Measurements from ENCODE around the gene YPEL2. TPM values are rescaled to one million over a fixed set of nuclear protein-coding genes. Genes with fewer than 3 reads are reported as not detected.

Gene YPEL2
- total and polyA plus RNA-seq, 8 donors: 6.7 to 28.7 (median 12.7) TPM

DNA sequence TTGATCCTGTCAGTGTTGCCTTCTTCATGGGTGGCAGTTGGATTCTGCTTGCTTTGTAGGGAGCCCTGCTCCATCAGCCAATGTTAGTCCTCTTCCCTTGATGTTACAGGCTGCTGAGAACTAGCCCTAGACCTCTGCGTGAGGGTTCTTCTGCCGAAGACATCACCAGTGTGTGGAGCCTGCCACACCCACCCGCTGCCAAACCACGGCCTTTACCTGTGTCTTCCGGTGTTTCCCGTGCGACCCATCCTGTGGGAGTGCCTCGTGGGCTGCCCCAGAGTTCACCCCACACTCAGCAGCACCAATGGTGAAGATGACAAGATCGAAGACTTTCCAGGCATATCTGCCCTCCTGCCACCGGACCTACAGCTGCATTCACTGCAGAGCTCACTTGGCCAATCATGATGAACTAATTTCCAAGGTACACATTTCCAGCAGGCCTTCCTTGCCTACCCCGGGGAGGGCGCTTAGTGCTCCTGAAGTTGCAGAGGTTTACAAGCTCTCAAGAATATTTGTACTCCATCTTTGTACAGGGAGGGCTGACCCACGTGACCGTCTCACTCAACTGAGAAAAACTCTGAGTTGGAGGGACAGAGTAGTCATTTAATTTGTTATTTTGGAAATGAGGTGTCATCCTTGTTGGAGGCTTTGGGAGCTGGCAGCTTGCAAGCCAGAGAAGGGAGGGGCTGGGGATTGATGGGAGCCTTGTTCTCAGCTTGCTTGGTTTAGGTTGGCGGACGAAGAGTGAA, 21.8 kb downstream of the YPEL2 start:
- 92 to 93% methylated on average over 16 of the region's 16 CpGs for WGBS, 2 donors
- no peak for ATAC-seq
- intact Hi-C loops (cut with DNase I): no loop called here
- H3K4me3 ChIP-seq: no peak overlapping the region
- TF ChIP-seq, protein P1, sequence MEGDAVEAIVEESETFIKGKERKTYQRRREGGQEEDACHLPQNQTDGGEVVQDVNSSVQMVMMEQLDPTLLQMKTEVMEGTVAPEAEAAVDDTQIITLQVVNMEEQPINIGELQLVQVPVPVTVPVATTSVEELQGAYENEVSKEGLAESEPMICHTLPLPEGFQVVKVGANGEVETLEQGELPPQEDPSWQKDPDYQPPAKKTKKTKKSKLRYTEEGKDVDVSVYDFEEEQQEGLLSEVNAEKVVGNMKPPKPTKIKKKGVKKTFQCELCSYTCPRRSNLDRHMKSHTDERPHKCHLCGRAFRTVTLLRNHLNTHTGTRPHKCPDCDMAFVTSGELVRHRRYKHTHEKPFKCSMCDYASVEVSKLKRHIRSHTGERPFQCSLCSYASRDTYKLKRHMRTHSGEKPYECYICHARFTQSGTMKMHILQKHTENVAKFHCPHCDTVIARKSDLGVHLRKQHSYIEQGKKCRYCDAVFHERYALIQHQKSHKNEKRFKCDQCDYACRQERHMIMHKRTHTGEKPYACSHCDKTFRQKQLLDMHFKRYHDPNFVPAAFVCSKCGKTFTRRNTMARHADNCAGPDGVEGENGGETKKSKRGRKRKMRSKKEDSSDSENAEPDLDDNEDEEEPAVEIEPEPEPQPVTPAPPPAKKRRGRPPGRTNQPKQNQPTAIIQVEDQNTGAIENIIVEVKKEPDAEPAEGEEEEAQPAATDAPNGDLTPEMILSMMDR (IDR thresholded peaks at IDR 0.05): no peak
- H3K27me3 ChIP-seq: no peaks in the 10 kb centered on the region
- FAIRE-seq: no peak
- peaks cover 14 to 31% (median 21%) of the 10 kb centered on the region in 3 donors for H3K4me1 ChIP-seq
- no peak for DNase-seq
- H3K27ac ChIP-seq: no peak overlapping the region
- no peaks in the 10 kb centered on the region for H3K36me3 ChIP-seq
- no peaks in the 10 kb centered on the region for H3K9me3 ChIP-seq

DNA sequence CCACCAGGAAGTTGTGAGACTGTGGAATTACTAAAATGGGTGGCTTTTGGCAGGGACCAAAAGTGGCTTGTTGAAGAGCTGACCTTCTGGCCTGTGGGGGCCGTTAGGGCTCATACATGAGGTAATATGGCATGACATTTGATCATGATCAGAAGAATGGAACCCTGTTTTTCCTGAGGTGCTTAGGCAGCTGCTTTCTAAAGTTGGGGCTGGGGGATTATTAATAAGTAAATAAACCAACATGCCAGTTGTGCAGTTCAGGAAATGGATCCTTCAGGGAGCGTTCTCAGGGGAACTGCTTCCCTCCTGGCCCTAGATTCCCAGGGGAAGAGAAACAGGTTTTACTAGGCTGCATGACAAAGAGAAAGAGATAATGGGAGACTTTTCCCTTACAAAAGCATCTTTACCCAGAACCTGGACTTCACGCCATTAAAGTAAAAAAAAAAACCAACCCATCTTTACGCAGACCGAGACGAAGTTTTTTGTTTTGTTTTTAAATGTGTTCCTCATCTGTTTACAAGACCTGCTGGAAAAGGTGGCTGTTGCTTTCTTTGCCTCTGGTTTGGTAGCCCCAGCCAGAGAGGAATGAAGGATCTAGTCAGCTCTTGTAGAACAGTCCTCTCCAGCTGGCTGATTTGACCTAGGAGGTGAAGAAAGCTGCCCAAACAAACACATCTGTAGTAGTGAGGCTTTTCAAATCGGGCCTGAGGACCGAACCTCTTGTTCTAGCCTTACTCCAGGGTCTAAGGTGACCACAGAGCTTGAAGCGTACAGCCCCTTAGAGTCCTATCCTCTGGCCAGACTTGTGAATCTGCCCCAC, 22.7 kb downstream of the YPEL2 start:
- Histone ChIP-seq H3K4me1 (peaks cover 14 to 31% (median 21%) of the 10 kb centered on the region in 3 donors), H3K36me3 (no peaks in the 10 kb centered on the region), H3K27me3 (no peaks in the 10 kb centered on the region), H3K27ac (peak overlapping the region in 1 of 4 donors; percentile 3), H3K4me3 (no peak overlapping the region), H3K9me3 (no peaks in the 10 kb centered on the region)
- FAIRE-seq (no peak), ATAC-seq (peak in 1 of 4 donors; percentile 15), DNase-seq (no peak)
- 67 to 73% methylated on average over 9 of the region's 9 CpGs for WGBS, 2 donors
- TF ChIP-seq, protein P1 (IDR thresholded peaks at IDR 0.05): no peak
- intact Hi-C loops (cut with DNase I): no loop called here

DNA sequence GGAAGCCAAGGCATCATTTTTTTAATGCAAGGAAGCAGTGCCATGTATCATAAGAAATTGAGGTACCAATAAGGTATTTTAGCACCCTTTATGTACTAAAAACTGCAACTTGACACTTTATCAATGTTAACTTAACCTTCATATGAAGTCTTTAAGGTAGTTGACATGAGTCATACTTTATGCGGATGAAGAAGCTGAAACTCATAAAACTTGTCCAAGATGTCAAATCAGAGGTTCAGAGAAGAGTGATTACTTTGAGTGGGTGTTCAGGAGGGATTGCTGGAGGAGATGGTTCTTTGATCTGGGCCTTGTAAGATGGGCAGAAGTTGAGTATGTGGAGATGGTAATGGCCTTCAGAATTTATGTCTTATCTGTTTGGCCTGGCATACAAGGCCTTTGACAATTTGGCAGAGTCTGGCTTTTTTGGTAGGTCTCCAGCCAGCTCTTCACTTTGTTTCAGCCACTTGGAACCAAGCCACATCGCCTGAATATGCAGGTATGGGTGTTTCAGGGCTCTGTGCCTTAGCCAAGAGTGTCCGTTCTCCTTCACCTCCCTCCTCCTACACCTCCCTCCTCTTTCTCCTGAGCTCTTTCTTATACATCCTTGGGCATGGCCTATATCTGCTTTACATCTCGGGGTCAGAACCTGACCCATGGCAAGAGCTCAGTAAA, 23.7 kb downstream of the YPEL2 start:
- ATAC-seq (peak; percentile 40 to 66 (median 57)), DNase-seq (peak in 2 of 6 donors; percentile 44 to 52), FAIRE-seq (no peak)
- intact Hi-C loops (cut with DNase I): no loop called here
- Histone ChIP-seq H3K9me3 (no peaks in the 10 kb centered on the region), H3K27me3 (no peaks in the 10 kb centered on the region), H3K27ac (peak overlapping the region in 1 of 4 donors; percentile 3), H3K36me3 (no peaks in the 10 kb centered on the region), H3K4me3 (no peak overlapping the region), H3K4me1 (peaks cover 14 to 31% (median 21%) of the 10 kb centered on the region in 3 donors)
- TF ChIP-seq, protein P1 (IDR thresholded peaks at IDR 0.05): no peak
- WGBS, 2 donors: 33 to 38% methylated on average over 4 of the region's 4 CpGs

DNA sequence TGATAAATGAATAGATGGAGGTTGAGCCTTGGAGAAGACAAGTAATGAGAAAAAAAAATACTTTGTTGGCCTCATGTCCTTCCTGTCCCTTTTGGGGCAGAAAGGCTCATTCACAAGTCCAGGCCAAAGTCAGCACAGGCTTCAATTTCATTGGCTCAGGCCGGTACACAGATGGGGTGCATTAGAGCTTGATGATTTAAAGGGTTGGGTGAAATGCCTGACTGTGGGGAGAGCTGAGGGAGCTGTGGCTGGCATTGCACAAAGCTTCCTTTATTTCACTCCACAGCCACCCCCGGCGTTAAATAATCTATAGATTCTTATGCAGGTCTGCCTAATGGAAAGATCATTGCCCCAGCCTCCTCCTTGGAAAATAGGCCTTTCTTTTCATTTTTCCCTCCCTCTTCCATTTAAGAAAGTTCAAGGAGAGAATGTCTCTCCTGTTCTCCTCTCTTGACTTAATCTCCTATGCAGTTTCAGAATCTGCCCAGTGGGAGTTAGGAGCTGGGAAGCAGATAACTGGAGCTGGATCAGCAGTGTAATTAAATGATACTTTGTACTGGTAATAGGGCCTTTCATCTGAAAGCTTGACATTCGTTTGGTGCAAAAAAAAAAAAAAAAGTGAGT, 24.4 kb downstream of the YPEL2 start:
- ATAC-seq (no peak), FAIRE-seq (no peak), DNase-seq (no peak)
- Histone ChIP-seq H3K9me3 (no peaks in the 10 kb centered on the region), H3K4me3 (no peak overlapping the region), H3K4me1 (peaks cover 14 to 31% (median 22%) of the 10 kb centered on the region in 3 donors), H3K27ac (no peak overlapping the region), H3K27me3 (no peaks in the 10 kb centered on the region), H3K36me3 (no peaks in the 10 kb centered on the region)
- 57 to 59% methylated on average over 4 of the region's 4 CpGs for WGBS, 2 donors
- TF ChIP-seq, protein P1 (IDR thresholded peaks at IDR 0.05): no peak
- intact Hi-C loops (cut with DNase I): no loop called here

Measured in pancreas (tissue), 10 donors.